Measurements from ENCODE around the gene KRTAP5-7.
"Not testable (repeated sequence)": the region's sequence is repeated elsewhere in the genome, so short reads cannot be mapped to it uniquely, and the experiment has no call there.

DNA sequence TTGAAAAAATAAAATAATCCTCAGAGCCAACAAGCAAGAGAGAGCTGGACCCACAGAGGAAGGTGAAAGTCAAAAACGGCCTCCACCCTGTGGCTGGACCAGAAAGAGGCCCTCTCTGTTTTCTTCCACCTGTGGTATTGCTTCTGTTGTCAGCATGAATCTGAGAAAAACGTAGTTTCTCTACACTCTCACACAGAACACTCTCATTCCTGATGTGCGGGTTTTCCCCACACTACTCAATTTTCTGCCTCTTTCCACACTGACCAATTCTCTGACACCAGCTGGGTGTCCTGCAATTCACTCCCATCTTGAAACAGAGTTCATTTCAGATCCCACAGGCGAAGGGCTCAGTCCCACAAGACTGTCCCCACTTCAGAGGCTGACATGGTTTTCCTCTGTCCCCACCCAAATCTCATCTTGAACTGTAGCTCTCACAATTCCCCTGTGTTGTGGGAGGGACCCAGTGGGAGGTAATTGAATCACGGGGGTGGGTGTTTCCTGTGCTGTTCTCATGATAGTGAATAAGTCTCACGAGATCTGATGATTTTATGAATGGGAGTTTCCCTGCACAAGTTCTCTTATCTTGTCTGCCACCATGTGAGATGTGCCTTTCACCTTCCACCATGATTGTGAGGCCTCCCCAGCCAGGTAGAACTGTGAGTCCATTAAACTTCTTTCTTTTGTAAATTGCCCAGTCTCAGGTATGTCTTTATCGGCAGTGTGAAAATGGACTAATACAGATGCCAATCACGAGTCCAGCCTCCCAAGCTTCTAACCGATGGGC is 13.6 kb downstream of the KRTAP5-7 start:
- TF ChIP-seq, protein P1, sequence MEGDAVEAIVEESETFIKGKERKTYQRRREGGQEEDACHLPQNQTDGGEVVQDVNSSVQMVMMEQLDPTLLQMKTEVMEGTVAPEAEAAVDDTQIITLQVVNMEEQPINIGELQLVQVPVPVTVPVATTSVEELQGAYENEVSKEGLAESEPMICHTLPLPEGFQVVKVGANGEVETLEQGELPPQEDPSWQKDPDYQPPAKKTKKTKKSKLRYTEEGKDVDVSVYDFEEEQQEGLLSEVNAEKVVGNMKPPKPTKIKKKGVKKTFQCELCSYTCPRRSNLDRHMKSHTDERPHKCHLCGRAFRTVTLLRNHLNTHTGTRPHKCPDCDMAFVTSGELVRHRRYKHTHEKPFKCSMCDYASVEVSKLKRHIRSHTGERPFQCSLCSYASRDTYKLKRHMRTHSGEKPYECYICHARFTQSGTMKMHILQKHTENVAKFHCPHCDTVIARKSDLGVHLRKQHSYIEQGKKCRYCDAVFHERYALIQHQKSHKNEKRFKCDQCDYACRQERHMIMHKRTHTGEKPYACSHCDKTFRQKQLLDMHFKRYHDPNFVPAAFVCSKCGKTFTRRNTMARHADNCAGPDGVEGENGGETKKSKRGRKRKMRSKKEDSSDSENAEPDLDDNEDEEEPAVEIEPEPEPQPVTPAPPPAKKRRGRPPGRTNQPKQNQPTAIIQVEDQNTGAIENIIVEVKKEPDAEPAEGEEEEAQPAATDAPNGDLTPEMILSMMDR (IDR thresholded peaks at IDR 0.05; ENCODE audit: control extremely low read depth in 1 of 3, insufficient read depth in 1 of 3, low read depth in 1 of 3, low read length in 3 of 3): not testable (repeated sequence)
- TF ChIP-seq POLR2A (IDR thresholded peaks at IDR 0.05; ENCODE audit: control extremely low read depth in 1 of 2, low read depth in 2 of 2, low read length in 2 of 2); EP300 (IDR thresholded peaks at IDR 0.05; ENCODE audit: borderline replicate concordance in 1 of 2, low read depth in 2 of 2, low read length in 2 of 2); SIN3A (conservative IDR thresholded peaks at IDR 0.05 in 1 of 2, IDR thresholded peaks at IDR 0.05 in 1 of 2; ENCODE audit: low read depth in 1 of 2, low read length in 2 of 2); CREB1 (IDR thresholded peaks at IDR 0.05); RBBP5 (IDR thresholded peaks at IDR 0.05; ENCODE audit: borderline replicate concordance, low read depth, low read length); JUN (IDR thresholded peaks at IDR 0.05; ENCODE audit: low read depth, low read length); EZH2 (IDR thresholded peaks at IDR 0.05; ENCODE audit: low read depth, low read length, severe bottlenecking); ASH2L (IDR thresholded peaks at IDR 0.05; ENCODE audit: low read length); YY1 (IDR thresholded peaks at IDR 0.05; ENCODE audit: low read depth, low read length); RAD21 (IDR thresholded peaks at IDR 0.05 in 1 of 2, conservative IDR thresholded peaks at IDR 0.05 in 1 of 2; ENCODE audit: low read depth in 2 of 2, low read length in 2 of 2); MAFK (IDR thresholded peaks at IDR 0.05; ENCODE audit: low read depth, low read length): not testable (repeated sequence)
- TF ChIP-seq, protein P2, sequence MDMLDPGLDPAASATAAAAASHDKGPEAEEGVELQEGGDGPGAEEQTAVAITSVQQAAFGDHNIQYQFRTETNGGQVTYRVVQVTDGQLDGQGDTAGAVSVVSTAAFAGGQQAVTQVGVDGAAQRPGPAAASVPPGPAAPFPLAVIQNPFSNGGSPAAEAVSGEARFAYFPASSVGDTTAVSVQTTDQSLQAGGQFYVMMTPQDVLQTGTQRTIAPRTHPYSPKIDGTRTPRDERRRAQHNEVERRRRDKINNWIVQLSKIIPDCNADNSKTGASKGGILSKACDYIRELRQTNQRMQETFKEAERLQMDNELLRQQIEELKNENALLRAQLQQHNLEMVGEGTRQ (IDR thresholded peaks at IDR 0.05; ENCODE audit: low read length): not testable (repeated sequence)
- TF ChIP-seq, protein P3, sequence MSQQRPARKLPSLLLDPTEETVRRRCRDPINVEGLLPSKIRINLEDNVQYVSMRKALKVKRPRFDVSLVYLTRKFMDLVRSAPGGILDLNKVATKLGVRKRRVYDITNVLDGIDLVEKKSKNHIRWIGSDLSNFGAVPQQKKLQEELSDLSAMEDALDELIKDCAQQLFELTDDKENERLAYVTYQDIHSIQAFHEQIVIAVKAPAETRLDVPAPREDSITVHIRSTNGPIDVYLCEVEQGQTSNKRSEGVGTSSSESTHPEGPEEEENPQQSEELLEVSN (IDR thresholded peaks at IDR 0.05): not testable (repeated sequence)
